Mucosa of descending colon (tissue), 3 donors: ENCODE results near the gene CYB561A3. TPM values are rescaled to one million over a fixed set of nuclear protein-coding genes. Genes with fewer than 3 reads are reported as not detected.

Source experiments
- ATAC-seq: fragments of 200-7000 bp; cut with Tn5 transposase; one replicate; pipeline ENCODE4 v1.9.1; 2020; ENCODE audit warnings: mild to moderate bottlenecking, moderate library complexity
- DNase-seq, 3 donors: peaks; one replicate each; pipeline ENCODE4 v3.0.0-alpha.2; 2020
- H3K36me3 ChIP-seq: fragments of 200-600 bp; one replicate; pipeline ENCODE4 v1.8.0; 2021; ENCODE audit warnings: low read depth, mild to moderate bottlenecking
- H3K4me1 ChIP-seq: fragments of 200-600 bp; one replicate; pipeline ENCODE4 v1.8.0; 2021; ENCODE audit warnings: low read depth, mild to moderate bottlenecking
- H3K4me3 ChIP-seq: fragments of 200-600 bp; one replicate; pipeline ENCODE4 v1.8.0; 2021; ENCODE audit warnings: mild to moderate bottlenecking
- H3K9me3 ChIP-seq: fragments of 200-600 bp; one replicate; pipeline ENCODE4 v1.8.0; 2021; ENCODE audit warnings: mild to moderate bottlenecking
- CTCF ChIP-seq: fragments of 200-600 bp; IDR thresholded peaks from one replicate; pipeline ENCODE4 v1.8.0; 2022; ENCODE audit warnings: antibody characterized with exemption, mild to moderate bottlenecking
- intact Hi-C, 2 donors: fragments of 100-400 bp; cut with DNase I in 1 of 2; cut with micrococcal nuclease in 1 of 2; formaldehyde crosslinking; loops; one replicate each; pipeline versions ENCODE4 v1.11.0 to v1.11.1; 2022; cut with DNase I, micrococcal nuclease
- total RNA-seq, 3 donors: library from RNA; stranded (reverse); fragmentation: NEBNext Ultra II Directional in 2 of 3; extraction: Animal tissue kit (Norgen Biotek cat#: 25700) in 2 of 3; gene quantifications; one replicate each; pipeline versions ENCODE4 v1.2.1 to v1.2.4, GENCODE V29; 2021 to 2023
- donor health status: DM: no; HTN: no; CAD: no; lungs with moderate emphysema.
- donor health status: DM: no; HTN: no; CAD: no.
- donor health status: DM: no; HTN: yes; CAD: no.

Gene CYB561A3
- total RNA-seq, 3 donors from 2014 or later = 65.0 to 91.0 (median 66.6) TPM

- no peak for DNase-seq
- H3K36me3 ChIP-seq = no peaks in the 10 kb centered on the region
- H3K4me1 ChIP-seq = peaks cover 14% of the 10 kb centered on the region
- TF ChIP-seq CTCF = no peak
- H3K9me3 ChIP-seq = no peaks in the 10 kb centered on the region
- intact Hi-C loops = no loop called here
- ATAC-seq = no peak
- no peak overlapping the region for H3K4me3 ChIP-seq
Observed at GRCh38 chr11:61328351-61328750, 33.3 kb downstream of the CYB561A3 start.

DNA sequence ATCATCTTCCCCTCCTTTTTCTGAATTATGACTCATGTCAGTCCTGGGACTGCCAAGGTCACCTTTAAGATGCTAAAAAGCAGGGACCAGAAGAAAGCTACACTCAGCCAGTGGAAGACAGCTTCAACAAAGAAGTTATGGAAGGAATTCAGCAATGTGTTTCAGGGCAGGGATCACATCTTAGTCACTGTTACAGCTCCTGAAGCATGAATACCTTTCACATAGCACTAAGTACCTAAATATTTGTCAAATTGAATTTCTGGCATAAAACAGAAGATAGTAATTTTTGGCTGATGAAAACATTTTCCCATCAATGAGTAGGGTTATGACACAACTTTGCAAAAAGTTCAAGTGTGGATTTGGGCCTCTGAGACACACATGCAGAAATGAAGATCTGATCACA is 34.0 kb downstream of the CYB561A3 start:
- peaks cover 14% of the 10 kb centered on the region for H3K4me1 ChIP-seq
- no peaks in the 10 kb centered on the region for H3K9me3 ChIP-seq
- intact Hi-C loops = no loop called here
- no peak for DNase-seq
- ATAC-seq = no peak
- no peak overlapping the region for H3K4me3 ChIP-seq
- H3K36me3 ChIP-seq = no peaks in the 10 kb centered on the region
- TF ChIP-seq CTCF = no peak

- Histone ChIP-seq H3K36me3 (no peaks in the 10 kb centered on the region), H3K9me3 (no peaks in the 10 kb centered on the region), H3K4me1 (peaks cover 1% of the 10 kb centered on the region), H3K4me3 (no peak overlapping the region)
- intact Hi-C loops = no loop called here
- TF ChIP-seq CTCF = no peak
- ATAC-seq (no peak), DNase-seq (no peak)
Observed at GRCh38 chr11:61325649-61326414, 35.9 kb downstream of the CYB561A3 start.

DNA sequence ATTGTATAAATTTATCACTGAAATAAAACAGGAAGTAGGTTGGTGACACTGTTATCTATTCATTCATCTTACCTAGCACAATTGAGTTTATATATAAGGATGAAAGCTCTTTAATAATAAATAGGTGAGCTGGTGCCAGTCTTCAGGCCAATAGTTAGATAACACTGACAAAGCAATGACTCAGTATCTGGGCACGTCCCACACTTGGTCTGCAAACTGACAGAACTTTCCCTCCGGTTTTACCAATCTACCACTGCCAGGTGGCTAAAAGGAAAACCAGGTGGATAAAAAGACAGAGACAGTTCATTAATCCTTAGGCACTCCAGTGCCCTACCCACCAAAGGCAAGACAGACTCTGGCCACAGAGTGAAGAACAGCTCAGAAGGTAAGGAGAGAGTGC is 46.4 kb downstream of the CYB561A3 start:
- no peaks in the 10 kb centered on the region for H3K9me3 ChIP-seq
- peaks cover 25% of the 10 kb centered on the region for H3K36me3 ChIP-seq
- ATAC-seq = no peak
- no peaks in the 10 kb centered on the region for H3K4me1 ChIP-seq
- DNase-seq = no peak
- H3K4me3 ChIP-seq = no peak overlapping the region
- intact Hi-C loops = no loop called here
- no peak for TF ChIP-seq CTCF

- TF ChIP-seq CTCF = no peak
- Histone ChIP-seq H3K36me3 (peaks cover 31% of the 10 kb centered on the region), H3K4me1 (no peaks in the 10 kb centered on the region), H3K9me3 (no peaks in the 10 kb centered on the region), H3K4me3 (no peak overlapping the region)
- ATAC-seq (no peak), DNase-seq (no peak)
- intact Hi-C loops = no loop called here
Observed at GRCh38 chr11:61310749-61311148, 50.9 kb downstream of the CYB561A3 start.
